Hematopoietic multipotent progenitor cell treated with erythropoietin and hydrocortisone succinate and interleukin-3 and kit ligand, for 8 days (in vitro differentiated cells): ENCODE measurements around the gene KLHL8.

Experiments
- DNase-seq: peaks from one replicate; pipeline ENCODE4 v3.0.0-alpha.2; 2015

The KLHL8 gene

GRCh38 chr4:87120010-87120409, 100.4 kb downstream of the KLHL8 start:
- DNase-seq: no peak

GRCh38 chr4:87118826-87119225, 101.6 kb downstream of the KLHL8 start:
- DNase-seq: peak; percentile 34

DNA sequence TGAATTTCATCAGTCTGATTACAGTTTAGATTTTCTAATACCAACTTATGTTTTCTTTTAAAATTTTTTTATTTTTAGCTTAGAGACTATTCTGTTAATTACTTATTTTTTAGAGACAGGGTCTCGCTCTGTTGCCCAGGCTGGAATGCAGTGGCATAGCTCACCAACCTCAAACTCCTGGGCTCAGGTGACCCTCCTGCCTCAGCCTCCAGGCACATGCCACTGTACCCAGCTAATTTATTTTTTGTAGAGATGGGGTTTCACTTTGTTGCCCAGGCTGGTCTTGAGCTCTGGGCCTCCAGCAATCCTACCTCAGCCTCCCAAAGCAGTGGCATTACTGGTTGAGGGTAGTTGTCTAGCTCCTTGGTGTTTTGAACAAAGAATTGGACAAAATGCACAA, 102.0 kb downstream of the KLHL8 start:
- no peak for DNase-seq

- DNase-seq: no peak
These were observed 102.7 kb downstream of the KLHL8 start for GRCh38 chr4:87117732-87118075.

- DNase-seq: no peak
These were observed 103.2 kb downstream of the KLHL8 start for GRCh38 chr4:87117051-87117731.

GRCh38 chr4:87116231-87116630, 104.2 kb downstream of the KLHL8 start:
- DNase-seq: no peak

- no peak for DNase-seq
These were observed 106.0 kb downstream of the KLHL8 start for GRCh38 chr4:87114245-87115062.

DNA sequence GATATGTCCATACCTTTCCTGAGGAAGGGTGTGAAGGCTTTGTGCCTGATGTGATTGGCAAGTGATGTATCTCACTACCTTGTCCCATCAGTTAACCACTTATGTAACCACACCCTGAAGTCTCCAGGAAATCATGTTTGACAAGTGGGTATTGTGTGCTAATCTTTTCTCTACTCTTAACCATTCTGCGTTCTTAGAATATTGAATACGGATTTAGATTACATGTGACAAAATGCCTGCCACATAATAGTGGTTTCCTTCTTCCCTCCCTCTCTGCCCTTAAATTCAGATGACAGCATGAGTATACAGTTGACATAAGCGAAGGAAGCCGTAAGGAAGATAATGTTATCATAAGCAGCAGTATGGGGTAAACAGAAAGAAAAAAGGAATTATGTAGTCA, 108.4 kb downstream of the KLHL8 start:
- peak; percentile 79 for DNase-seq
